Gastroesophageal sphincter (tissue), 4 donors: ENCODE results near the gene SMOC1. TPM values are rescaled to one million over a fixed set of nuclear protein-coding genes. Genes with fewer than 3 reads are reported as not detected.

Experiments used
- ATAC-seq: fragments of 150-250 bp; one replicate; pipeline ENCODE4 v1.9.1; 2016; ENCODE audit warnings: mild to moderate bottlenecking, moderate library complexity
- H3K27ac ChIP-seq, 4 donors: fragments of 200-600 bp; sonication (generic) in 3 of 4; 1 replicate in 3 of 4; 2 replicates in 1 of 4; pipeline ENCODE4 v1.5.1; 2016 to 2019
- H3K27me3 ChIP-seq: fragments of 200-600 bp; sonication (generic); one replicate; pipeline ENCODE4 v1.5.1; 2019
- H3K36me3 ChIP-seq, 2 donors: fragments of 200-600 bp; sonication (generic); one replicate each; pipeline ENCODE4 v1.5.1; 2019; ENCODE audit warnings: control low read depth in 1 of 2
- H3K4me1 ChIP-seq, 3 donors: fragments of 200-600 bp; sonication (generic); 1 replicate in 2 of 3; 2 replicates in 1 of 3; pipeline ENCODE4 v1.5.1; 2016 to 2019; ENCODE audit warnings: control low read depth in 2 of 3
- H3K4me3 ChIP-seq, 2 donors: fragments of 200-600 bp; sonication (generic); one replicate each; pipeline ENCODE4 v1.5.1; 2019; ENCODE audit warnings: mild to moderate bottlenecking in 1 of 2, moderate library complexity in 1 of 2
- H3K9me3 ChIP-seq, 3 donors: fragments of 200-600 bp; sonication (generic); one replicate each; pipeline ENCODE4 v1.5.1; 2017 to 2019; ENCODE audit warnings: control low read depth in 2 of 3
- EP300 ChIP-seq: sonication (generic); formaldehyde crosslinking; IDR thresholded peaks from one replicate; pipeline ENCODE4 v1.6.1; 2017; ENCODE audit warnings: antibody characterized with exemption, mild to moderate bottlenecking
- POLR2A ChIP-seq, 2 donors: fragments of 450-650 bp; IDR thresholded peaks; one replicate each; pipeline ENCODE4 v1.6.1; 2017; ENCODE audit warnings: antibody characterized with exemption in 2 of 2, mild to moderate bottlenecking in 2 of 2, moderate library complexity in 1 of 2
- POLR2AphosphoS5 ChIP-seq: sonication (generic); formaldehyde crosslinking; IDR thresholded peaks from one replicate; pipeline ENCODE4 v1.6.1; 2017; ENCODE audit warnings: antibody characterized with exemption
- WGBS, 2 donors: methylation state at CpG; one replicate each; pipeline ENCODE4 v1.1.5; 2018; ENCODE audit warnings: low coverage in 1 of 2; 5-methylcytosine and 5-hydroxymethylcytosine counted together
- total RNA-seq, 4 donors: library from RNA; depleted of rRNA; stranded (reverse); fragments of >200 nt; gene quantifications; one replicate each; pipeline ENCODE4 v1.1.0, GENCODE V29; 2016
- TF ChIP-seq, protein P1 (sequence below), 4 experiments: fragments of 200-600 bp in 2 of 4; fragments of 450-650 bp in 2 of 4; sonication (generic) in 1 of 4; IDR thresholded peaks; one replicate each; pipeline ENCODE4 v1.5.1; 2017 to 2019; ENCODE audit warnings: antibody characterized with exemption in 4 of 4, mild to moderate bottlenecking in 2 of 4, moderate library complexity in 2 of 4

The SMOC1 gene
- total RNA-seq, 4 donors from 2014 or later: 0.19 to 11.8 (median 0.31) TPM; not detected in 1

DNA sequence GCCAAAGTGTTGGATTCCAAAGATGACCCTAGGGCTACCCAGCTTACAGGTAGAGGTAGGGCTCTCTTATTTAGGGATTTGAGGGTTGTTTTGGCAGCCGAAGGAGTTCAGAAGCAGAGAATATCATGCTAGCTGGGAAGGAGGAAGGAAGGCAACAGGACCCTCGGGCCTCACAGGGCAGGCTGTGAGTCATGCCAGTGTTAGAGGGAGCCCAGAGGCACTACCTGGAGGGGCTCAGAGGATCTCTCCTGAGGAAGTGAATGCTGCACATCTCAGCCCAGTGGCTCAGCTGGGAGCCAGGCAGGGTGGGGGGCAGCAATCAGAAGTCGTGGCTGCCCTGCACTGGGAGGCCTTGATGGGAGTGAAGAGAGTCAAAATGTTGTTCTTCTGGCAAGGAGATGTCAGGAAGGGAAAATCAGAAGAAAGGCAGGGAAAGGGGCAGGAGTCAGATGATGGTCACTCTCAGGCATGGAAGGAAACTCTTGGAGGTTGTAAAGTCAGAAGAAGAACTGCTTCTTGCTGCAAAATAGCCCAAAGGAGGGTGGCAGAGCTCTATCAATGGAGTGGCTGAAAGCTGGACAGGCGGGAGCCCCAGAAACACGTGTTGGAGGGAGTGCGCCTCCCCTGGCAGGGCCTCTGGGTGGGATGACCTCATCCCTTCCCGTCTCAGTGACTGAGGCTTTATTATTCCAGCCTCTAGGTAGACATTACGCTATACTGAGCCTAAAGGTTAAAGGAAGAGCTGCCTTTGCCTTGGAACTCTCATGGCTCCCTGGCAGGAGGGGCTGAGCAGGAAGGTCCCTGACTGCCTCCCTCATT, 141.3 kb downstream of the SMOC1 start:
- Histone ChIP-seq H3K27me3 (no peaks in the 10 kb centered on the region), H3K9me3 (no peaks in the 10 kb centered on the region), H3K36me3 (no peaks in the 10 kb centered on the region), H3K4me1 (peaks cover 0 to 17% (median 7%) of the 10 kb centered on the region in 3 donors), H3K27ac (no peak overlapping the region), H3K4me3 (no peak overlapping the region)
- no peak for ATAC-seq
- 64 to 73% methylated on average over 5 to 6 of the region's 8 CpGs for WGBS, 2 donors
- TF ChIP-seq, protein P1, sequence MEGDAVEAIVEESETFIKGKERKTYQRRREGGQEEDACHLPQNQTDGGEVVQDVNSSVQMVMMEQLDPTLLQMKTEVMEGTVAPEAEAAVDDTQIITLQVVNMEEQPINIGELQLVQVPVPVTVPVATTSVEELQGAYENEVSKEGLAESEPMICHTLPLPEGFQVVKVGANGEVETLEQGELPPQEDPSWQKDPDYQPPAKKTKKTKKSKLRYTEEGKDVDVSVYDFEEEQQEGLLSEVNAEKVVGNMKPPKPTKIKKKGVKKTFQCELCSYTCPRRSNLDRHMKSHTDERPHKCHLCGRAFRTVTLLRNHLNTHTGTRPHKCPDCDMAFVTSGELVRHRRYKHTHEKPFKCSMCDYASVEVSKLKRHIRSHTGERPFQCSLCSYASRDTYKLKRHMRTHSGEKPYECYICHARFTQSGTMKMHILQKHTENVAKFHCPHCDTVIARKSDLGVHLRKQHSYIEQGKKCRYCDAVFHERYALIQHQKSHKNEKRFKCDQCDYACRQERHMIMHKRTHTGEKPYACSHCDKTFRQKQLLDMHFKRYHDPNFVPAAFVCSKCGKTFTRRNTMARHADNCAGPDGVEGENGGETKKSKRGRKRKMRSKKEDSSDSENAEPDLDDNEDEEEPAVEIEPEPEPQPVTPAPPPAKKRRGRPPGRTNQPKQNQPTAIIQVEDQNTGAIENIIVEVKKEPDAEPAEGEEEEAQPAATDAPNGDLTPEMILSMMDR (IDR thresholded peaks at IDR 0.05): no peak
- no peak for TF ChIP-seq POLR2AphosphoS5
- no peak for TF ChIP-seq POLR2A (IDR thresholded peaks at IDR 0.05)
- TF ChIP-seq EP300: no peak

DNA sequence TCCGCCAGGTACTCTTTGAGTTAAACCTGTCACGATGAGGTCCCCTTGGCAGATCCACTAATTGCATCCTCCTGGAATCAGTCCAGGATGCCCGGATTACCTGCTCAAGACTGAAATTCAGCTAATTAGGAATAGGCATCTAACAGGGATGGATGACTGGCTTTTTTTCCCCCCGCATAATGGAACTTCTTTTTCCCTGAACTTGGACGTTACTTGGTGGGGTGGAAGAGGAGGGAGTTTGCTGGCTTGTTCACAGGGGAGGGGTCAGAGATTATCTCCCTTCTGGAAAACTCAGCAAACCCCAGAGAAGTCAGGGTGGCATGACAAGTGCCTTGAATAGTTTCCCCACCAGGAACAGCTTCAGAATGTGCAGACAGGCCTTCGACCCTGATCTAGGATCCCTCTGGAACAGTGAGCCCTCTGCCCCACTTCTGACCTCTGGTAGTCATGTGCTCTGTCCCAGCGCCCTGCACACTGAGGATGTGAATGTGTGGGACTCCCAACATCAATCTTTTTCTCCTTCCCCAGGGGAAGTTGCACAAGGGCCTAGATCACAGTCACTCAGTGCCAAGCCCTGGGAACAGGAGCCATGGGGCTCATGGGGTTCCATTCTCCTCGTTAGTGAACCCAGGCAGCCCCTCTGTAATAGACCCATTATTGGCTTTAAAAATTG, 142.5 kb downstream of the SMOC1 start:
- no peaks in the 10 kb centered on the region for H3K36me3 ChIP-seq
- H3K27ac ChIP-seq: no peak overlapping the region
- WGBS, 2 donors: 77 to 86% methylated on average over 4 to 7 of the region's 8 CpGs
- peaks cover 0 to 17% (median 7%) of the 10 kb centered on the region in 3 donors for H3K4me1 ChIP-seq
- no peak for ATAC-seq
- no peaks in the 10 kb centered on the region for H3K27me3 ChIP-seq
- no peaks in the 10 kb centered on the region for H3K9me3 ChIP-seq
- no peak overlapping the region for H3K4me3 ChIP-seq
- TF ChIP-seq EP300 (no peak), POLR2A (IDR thresholded peaks at IDR 0.05) (no peak)

DNA sequence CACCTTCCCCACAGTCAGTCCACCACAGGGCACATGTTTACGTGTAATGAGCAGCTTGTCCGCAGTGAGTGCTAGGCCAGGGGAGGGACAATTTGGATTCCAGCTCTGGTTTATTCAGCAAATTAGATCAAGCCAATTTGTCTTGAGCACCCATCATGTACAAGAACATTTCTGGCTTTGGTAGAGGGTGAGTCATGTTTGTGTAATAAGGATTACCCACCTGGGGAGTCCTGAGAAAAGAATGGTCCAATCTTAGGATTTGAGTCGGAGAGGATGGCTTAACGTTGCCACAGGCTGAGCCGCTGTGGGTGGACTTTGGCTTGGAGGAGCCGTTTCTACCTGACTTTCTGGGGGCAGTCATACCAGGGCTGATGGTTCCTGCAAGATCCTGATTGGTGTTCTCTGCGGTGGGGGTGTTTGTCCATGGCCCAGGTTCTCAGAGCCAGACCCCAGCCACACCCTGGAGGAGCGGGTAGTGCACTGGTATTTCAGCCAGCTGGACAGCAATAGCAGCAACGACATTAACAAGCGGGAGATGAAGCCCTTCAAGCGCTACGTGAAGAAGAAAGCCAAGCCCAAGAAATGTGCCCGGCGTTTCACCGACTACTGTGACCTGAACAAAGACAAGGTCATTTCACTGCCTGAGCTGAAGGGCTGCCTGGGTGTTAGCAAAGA, 143.7 kb downstream of the SMOC1 start:
- TF ChIP-seq POLR2AphosphoS5: no peak
- no peak for TF ChIP-seq EP300
- TF ChIP-seq, protein P1 (IDR thresholded peaks at IDR 0.05): no peak
- TF ChIP-seq POLR2A (IDR thresholded peaks at IDR 0.05): no peak
- no peaks in the 10 kb centered on the region for H3K9me3 ChIP-seq
- H3K4me1 ChIP-seq: peaks cover 0 to 21% (median 7%) of the 10 kb centered on the region in 3 donors
- WGBS, 2 donors: 87% methylated on average over 8 of the region's 15 CpGs; no CpG with 5 or more reads in 1 of the 2 donors
- no peaks in the 10 kb centered on the region for H3K36me3 ChIP-seq
- H3K4me3 ChIP-seq: no peak overlapping the region
- H3K27ac ChIP-seq: no peak overlapping the region
- no peak for ATAC-seq
- peaks cover 10% of the 10 kb centered on the region for H3K27me3 ChIP-seq

DNA sequence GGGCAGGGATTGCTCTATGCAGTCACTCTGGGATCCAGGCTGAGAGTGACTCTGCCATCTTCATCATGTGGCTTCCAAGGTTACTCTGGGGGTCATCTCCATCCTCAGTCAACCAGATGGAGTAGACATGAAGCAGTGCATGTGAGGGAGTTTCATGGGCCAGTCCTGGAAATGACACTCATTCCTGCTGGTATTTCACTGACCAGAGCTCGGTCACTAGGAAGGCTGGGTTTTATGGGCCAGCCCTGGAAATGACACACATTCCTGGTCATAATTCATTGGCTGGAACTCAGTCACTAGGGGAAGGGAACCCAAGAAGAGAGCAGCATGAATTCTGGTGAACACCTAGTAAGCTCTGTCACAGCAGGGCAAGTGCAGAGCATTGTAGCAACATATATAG, 144.7 kb downstream of the SMOC1 start:
- no peaks in the 10 kb centered on the region for H3K9me3 ChIP-seq
- peaks cover 0 to 12% (median under 1%) of the 10 kb centered on the region in 3 donors for H3K4me1 ChIP-seq
- H3K27me3 ChIP-seq: peaks cover 19% of the 10 kb centered on the region
- 0 to 67% methylated on average over 1 of the region's 1 CpG for WGBS, 2 donors
- H3K27ac ChIP-seq: no peak overlapping the region
- ATAC-seq: no peak
- no peak for TF ChIP-seq POLR2A (IDR thresholded peaks at IDR 0.05)
- no peak for TF ChIP-seq EP300
- TF ChIP-seq POLR2AphosphoS5: no peak
- TF ChIP-seq, protein P1 (IDR thresholded peaks at IDR 0.05): no peak
- H3K36me3 ChIP-seq: no peaks in the 10 kb centered on the region
- no peak overlapping the region for H3K4me3 ChIP-seq

DNA sequence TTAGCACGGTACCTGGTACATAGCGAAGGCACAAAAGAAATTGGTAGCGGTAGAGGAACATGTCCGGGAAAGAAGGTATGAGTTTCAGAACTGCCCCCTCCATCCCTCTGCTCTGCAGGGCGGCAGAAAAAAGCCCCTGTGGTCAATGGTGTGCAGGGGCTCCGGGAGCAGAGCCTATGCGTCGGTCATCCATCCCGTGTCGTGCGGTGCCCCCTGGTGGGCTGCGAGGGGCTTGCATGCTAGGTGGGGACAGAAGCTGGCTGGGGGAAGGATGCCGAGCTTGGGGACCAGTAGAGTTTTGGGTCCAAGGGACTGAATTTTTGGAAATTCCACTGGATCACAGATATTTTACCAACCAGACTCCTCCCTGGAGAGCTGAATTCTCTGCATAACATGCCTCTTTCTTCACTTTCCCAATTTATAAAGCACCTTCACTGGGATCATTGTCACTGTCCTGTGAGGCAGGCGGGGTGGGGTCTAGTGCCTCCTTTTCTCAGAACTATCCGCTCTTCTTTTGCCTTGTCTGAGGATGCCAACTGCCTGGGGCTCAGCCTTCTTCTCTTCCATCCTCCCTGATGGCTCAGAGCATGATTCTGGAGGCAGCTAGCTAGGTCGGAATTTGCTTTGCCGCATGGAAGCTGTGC, 148.7 kb downstream of the SMOC1 start:
- TF ChIP-seq POLR2A (IDR thresholded peaks at IDR 0.05) (no peak), EP300 (no peak)
- TF ChIP-seq, protein P1 (IDR thresholded peaks at IDR 0.05): peak; percentile 72 to 94 (median 90)
- H3K27ac ChIP-seq: no peak overlapping the region
- no peaks in the 10 kb centered on the region for H3K9me3 ChIP-seq
- H3K36me3 ChIP-seq: no peaks in the 10 kb centered on the region
- H3K27me3 ChIP-seq: peaks cover 20% of the 10 kb centered on the region
- ATAC-seq: peak; percentile 56
- WGBS, 2 donors: 54 to 100% methylated on average over 2 to 10 of the region's 17 CpGs
- no peak overlapping the region for H3K4me3 ChIP-seq
- peaks cover 0 to 6% (median 0%) of the 10 kb centered on the region in 3 donors for H3K4me1 ChIP-seq
